Measurements from ENCODE around the gene DNAAF5. TPM values are rescaled to one million over a fixed set of nuclear protein-coding genes. Genes with fewer than 3 reads are reported as not detected.
A peak's percentile ranks its signal among the peaks of the same experiment; 100 is the strongest.

DNAAF5 gene
- total and polyA plus RNA-seq, 12 donors, result 10.4 to 30.0 (median 24.7) TPM

GRCh38 chr7:784971-785370, 58.5 kb downstream of the DNAAF5 start:
- intact Hi-C loops (cut with DNase I), result loop anchor here in 5 of 10 donors (2.0 to 10.0 kb wide), 7 partner anchors 47 to 180 kb away; partner anchors contain the start of gene SUN1 (in 2 of the 5)
- H3K9me3 ChIP-seq, result no peaks in the 10 kb centered on the region
- peaks cover 0 to 21% (median 5%) of the 10 kb centered on the region in 9 donors for H3K4me1 ChIP-seq
- no peak overlapping the region for H3K4me3 ChIP-seq
- H3K36me3 ChIP-seq, result peaks cover 0 to 77% (median 7%) of the 10 kb centered on the region in 9 donors
- no peak overlapping the region for H3K27ac ChIP-seq
- no peak for TF ChIP-seq CTCF (IDR thresholded peaks at IDR 0.05)
- no peaks in the 10 kb centered on the region for H3K27me3 ChIP-seq
- 95 to 96% methylated on average over 21 of the region's 21 CpGs for WGBS, 2 donors
- no peak for ATAC-seq
- DNase-seq, result no peak

- Histone ChIP-seq H3K4me1 (peaks cover 0 to 17% (median 5%) of the 10 kb centered on the region in 9 donors), H3K9me3 (no peaks in the 10 kb centered on the region), H3K36me3 (peaks cover 0 to 76% (median 7%) of the 10 kb centered on the region in 9 donors), H3K27me3 (no peaks in the 10 kb centered on the region), H3K27ac (no peak overlapping the region), H3K4me3 (no peak overlapping the region)
- ATAC-seq (no peak), DNase-seq (no peak)
- intact Hi-C loops (cut with DNase I), result loop anchor here in 5 of 10 donors (2.0 to 10.0 kb wide), 7 partner anchors 47 to 179 kb away; partner anchors contain the start of gene SUN1 (in 2 of the 5)
- no peak for TF ChIP-seq CTCF (IDR thresholded peaks at IDR 0.05)
- 97 to 98% methylated on average over 10 of the region's 10 CpGs for WGBS, 2 donors
Observed at GRCh38 chr7:785416-785815, 58.9 kb downstream of the DNAAF5 start.

DNA sequence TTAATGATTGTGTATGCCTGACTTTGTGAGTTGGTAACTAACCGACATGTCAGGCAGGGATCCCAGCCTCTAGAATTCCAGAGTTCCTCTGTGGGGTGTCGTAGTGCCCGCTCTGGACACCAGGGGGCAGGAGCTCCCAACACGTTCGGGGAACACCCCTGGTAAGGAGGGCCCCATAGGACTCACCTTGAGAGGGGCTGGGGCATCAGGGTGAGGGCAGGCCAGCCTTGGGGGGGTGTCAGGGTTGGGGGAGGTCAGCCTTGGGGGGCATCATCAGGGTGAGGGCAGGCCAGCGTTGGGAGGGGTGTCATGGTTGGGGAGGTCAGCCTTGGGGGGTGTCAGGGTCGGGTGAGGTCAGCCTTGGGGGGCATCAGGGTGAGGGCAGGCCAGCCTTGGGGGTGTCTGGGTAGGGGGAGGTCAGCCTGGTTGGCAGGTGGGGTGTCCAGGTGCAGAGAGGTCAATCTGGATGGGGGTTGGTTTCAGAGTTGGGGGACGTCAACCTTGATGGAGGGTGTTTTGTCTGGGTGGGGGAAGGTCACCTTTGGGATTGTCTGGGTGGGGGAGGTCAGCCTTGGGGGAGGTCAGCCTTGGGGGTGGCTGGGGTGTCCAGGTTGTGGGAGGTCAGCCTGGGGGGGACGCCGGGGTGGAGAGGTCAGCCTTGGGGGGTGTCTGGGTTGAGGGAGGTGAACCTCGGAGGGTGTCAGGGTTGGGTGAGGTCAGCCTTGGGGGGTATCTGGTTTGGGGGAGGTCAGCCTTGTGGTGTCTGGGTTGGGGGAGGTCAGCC, 60.2 kb downstream of the DNAAF5 start:
- intact Hi-C loops (cut with DNase I), result loop anchor here in 9 of 10 donors (1.0 to 10.0 kb wide), 9 partner anchors 46 to 178 kb away; partner anchors contain the start of gene SUN1 (in 2 of the 9)
- Histone ChIP-seq H3K4me3 (no peak overlapping the region), H3K36me3 (peaks cover 0 to 63% (median 7%) of the 10 kb centered on the region in 9 donors), H3K4me1 (peaks cover 0 to 7% (median 1%) of the 10 kb centered on the region in 9 donors), H3K27me3 (no peaks in the 10 kb centered on the region), H3K27ac (peak overlapping the region in 1 of 10 donors; percentile 8), H3K9me3 (no peaks in the 10 kb centered on the region)
- TF ChIP-seq CTCF (IDR thresholded peaks at IDR 0.05), result peak; percentile 68 to 83 (median 78)
- 57 to 62% methylated on average over 11 of the region's 11 CpGs for WGBS, 2 donors
- peak; percentile 52 to 90 (median 82) for ATAC-seq
- peak; percentile 77 to 83 for DNase-seq

DNA sequence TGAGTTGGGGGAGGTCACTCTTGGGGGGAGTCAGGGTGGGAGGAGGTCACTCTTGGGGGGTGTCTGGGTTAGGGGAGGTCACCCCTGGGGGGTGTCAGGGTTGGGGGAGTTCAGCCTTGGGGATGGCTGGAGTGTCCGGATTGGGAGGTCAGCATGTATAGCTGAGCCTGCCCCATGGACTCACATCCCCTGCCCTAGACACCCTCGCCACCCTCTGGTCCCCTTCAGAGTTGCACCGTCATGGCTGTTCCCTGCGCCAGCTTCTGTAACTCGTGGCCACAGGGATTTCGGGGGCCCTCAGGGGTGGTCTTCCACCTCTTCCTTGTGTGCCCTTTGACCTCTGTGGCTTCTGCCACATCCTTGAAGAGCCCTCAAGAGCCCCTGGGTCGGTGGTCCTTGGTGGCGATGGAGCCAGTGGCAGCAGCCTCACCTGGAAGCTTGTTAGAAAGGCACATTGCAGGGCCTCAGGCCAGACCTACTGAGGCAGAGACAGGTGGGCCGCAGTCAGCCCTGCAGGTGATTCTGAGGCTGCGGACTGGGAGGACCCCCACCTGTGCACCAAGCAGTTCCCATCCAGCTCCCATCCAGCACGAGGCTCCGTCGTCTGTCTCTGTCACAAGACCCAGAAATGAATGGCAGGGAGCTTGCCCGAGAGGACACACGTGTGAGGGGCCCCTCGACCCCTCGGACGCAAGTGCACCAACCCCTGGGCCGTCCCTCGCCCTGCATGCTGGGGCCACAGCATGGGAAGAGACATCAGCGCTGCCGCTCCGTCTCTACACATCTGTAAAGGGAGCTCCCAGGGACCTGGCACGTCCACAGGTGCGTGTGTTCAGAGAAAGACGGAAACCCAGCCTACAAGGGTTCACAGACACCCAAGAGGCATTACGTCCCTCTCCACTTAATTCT, 61.1 kb downstream of the DNAAF5 start:
- WGBS, 2 donors, result 94 to 95% methylated on average over 26 to 27 of the region's 27 CpGs
- DNase-seq, result no peak
- Histone ChIP-seq H3K4me1 (peaks cover 0 to 7% (median 0%) of the 10 kb centered on the region in 9 donors), H3K27me3 (no peaks in the 10 kb centered on the region), H3K36me3 (peaks cover 0 to 55% (median 7%) of the 10 kb centered on the region in 9 donors), H3K9me3 (no peaks in the 10 kb centered on the region), H3K27ac (no peak overlapping the region), H3K4me3 (no peak overlapping the region)
- intact Hi-C loops (cut with DNase I), result loop anchor here in 8 of 10 donors (2.0 to 10.0 kb wide), 8 partner anchors 45 to 177 kb away; partner anchors contain the start of gene SUN1 (in 2 of the 8)
- TF ChIP-seq CTCF (IDR thresholded peaks at IDR 0.05), result no peak
- peak in 1 of 8 donors; percentile 23 for ATAC-seq

All from heart right ventricle (tissue), 16 donors.